BLaER1 treated with 17β-estradiol and CSF1 and Interleukin-3, amounts not matched to agents 10 nM and 100 nM (cell line): ENCODE results near the gene HES6.

ENCODE experiments used
- H3K27ac ChIP-seq, 11 experiments: shearing (Covaris generic); formaldehyde crosslinking; 2 replicates each; pipeline ENCODE4 v1.8.1; 2022
- H3K27me3 ChIP-seq, 11 experiments: shearing (Covaris generic); formaldehyde crosslinking; 2 replicates each; pipeline ENCODE4 v1.8.1; 2022
- H3K36me3 ChIP-seq, 11 experiments: shearing (Covaris generic); formaldehyde crosslinking; 2 replicates each; pipeline ENCODE4 v1.8.1; 2022
- H3K4me1 ChIP-seq, 10 experiments: shearing (Covaris generic); formaldehyde crosslinking; 2 replicates each; pipeline ENCODE4 v1.8.1; 2022
- H3K4me2 ChIP-seq, 11 experiments: shearing (Covaris generic); formaldehyde crosslinking; 2 replicates each; pipeline ENCODE4 v1.8.1; 2022
- H3K4me3 ChIP-seq, 10 experiments: shearing (Covaris generic); formaldehyde crosslinking; 2 replicates each; pipeline ENCODE4 v1.8.1; 2022
- H3K9ac ChIP-seq, 11 experiments: shearing (Covaris generic); formaldehyde crosslinking; 2 replicates each; pipeline ENCODE4 v1.8.1; 2022
- H3K9me3 ChIP-seq, 11 experiments: shearing (Covaris generic); formaldehyde crosslinking; replicated peaks in 1 of 11; 2 replicates each; pipeline ENCODE4 v1.8.1; 2022
- H4K20me1 ChIP-seq, 11 experiments: shearing (Covaris generic); formaldehyde crosslinking; 2 replicates each; pipeline ENCODE4 v1.8.1; 2022
- Cebpa-rat ChIP-seq, 11 experiments: shearing (Covaris generic); IDR thresholded peaks; 2 replicates each; pipeline ENCODE4 v1.8.1; 2022

HES6 gene

DNA sequence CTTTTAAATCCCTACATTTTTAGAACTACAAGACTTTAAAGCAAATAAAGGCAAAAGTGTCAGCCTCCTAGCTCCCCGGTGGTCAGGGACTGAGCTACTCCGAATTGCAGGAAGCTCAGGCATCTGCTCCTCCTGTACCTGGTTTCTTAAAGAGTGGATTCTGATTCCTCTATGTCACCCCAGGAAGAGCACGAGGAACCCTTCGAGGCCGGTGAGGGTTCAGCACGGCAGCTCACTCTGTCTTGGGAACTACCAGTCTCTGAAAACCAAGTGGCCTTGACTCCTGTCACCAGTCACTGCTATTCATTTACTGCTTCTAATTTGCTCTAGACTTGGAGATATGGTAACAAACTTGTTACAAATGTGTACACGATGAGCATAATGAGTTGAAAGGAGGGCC, 46.3 kb upstream of the HES6 start:
- Histone ChIP-seq H3K9me3 (peaks cover 0 to 3% (median 0%) of the 10 kb centered on the region in 11 experiments; a peak in 2 of 22 replicates), H4K20me1 (peaks cover 14 to 73% (median 63%) of the 10 kb centered on the region in 11 experiments; a peak in 21 of 22 replicates), H3K27ac (peak overlapping the region in 7 of 11 experiments; percentile 4 to 96 (median 15); a peak in 7 of 22 replicates), H3K27me3 (no peaks in the 10 kb centered on the region), H3K4me3 (peak overlapping the region in 1 of 10 experiments; percentile 97; a peak in 1 of 20 replicates), H3K4me1 (peaks cover 63 to 87% (median 84%) of the 10 kb centered on the region in 10 experiments), H3K4me2 (peak overlapping the region; percentile 86 to 99 (median 96)), H3K9ac (peak overlapping the region in 10 of 11 experiments; percentile 85 to 98 (median 92); a peak in 13 of 22 replicates), H3K36me3 (peaks cover 0 to 1% (median 0%) of the 10 kb centered on the region in 11 experiments; a peak in 1 of 22 replicates)
- TF ChIP-seq Cebpa-rat (IDR thresholded peaks at IDR 0.05), result no peak

DNA sequence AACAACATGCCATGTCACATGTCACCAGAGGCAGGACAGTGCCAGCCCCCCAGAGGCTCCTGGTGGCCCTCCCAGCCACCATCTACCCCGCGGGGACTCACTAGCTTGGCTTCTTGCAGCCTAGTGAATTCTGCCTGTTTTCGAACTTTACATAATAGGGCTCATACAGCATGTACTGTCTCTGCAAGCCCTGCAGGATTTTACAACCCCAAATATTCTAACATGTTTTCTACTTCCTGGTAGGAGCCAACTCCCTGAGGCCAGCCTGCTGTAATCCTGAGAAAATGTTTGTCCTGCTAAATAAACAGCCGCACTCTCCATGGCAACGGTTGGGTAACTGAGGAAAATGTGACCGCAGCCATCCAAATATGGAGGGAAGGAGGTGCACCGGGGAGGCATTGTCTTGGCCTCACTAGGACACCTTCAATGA, 45.8 kb upstream of the HES6 start:
- H3K27ac ChIP-seq, result peak overlapping the region in 5 of 11 experiments; percentile 10 to 96 (median 24); a peak in 3 of 22 replicates
- peaks cover 0 to 7% (median 0%) of the 10 kb centered on the region in 11 experiments; a peak in 7 of 22 replicates for H3K9me3 ChIP-seq
- peak overlapping the region in 4 of 11 experiments; percentile 85 to 93 (median 91); a peak in 4 of 22 replicates for H3K9ac ChIP-seq
- peaks cover 0 to 6% (median 0%) of the 10 kb centered on the region in 11 experiments; a peak in 2 of 22 replicates for H3K36me3 ChIP-seq
- no peaks in the 10 kb centered on the region for H3K27me3 ChIP-seq
- no peak overlapping the region for H3K4me3 ChIP-seq
- TF ChIP-seq Cebpa-rat (IDR thresholded peaks at IDR 0.05), result no peak
- peaks cover 63 to 87% (median 85%) of the 10 kb centered on the region in 10 experiments for H3K4me1 ChIP-seq
- H4K20me1 ChIP-seq, result peaks cover 14 to 78% (median 63%) of the 10 kb centered on the region in 11 experiments; a peak in 21 of 22 replicates
- peak overlapping the region; percentile 86 to 99 (median 96); a peak in 20 of 22 replicates for H3K4me2 ChIP-seq

DNA sequence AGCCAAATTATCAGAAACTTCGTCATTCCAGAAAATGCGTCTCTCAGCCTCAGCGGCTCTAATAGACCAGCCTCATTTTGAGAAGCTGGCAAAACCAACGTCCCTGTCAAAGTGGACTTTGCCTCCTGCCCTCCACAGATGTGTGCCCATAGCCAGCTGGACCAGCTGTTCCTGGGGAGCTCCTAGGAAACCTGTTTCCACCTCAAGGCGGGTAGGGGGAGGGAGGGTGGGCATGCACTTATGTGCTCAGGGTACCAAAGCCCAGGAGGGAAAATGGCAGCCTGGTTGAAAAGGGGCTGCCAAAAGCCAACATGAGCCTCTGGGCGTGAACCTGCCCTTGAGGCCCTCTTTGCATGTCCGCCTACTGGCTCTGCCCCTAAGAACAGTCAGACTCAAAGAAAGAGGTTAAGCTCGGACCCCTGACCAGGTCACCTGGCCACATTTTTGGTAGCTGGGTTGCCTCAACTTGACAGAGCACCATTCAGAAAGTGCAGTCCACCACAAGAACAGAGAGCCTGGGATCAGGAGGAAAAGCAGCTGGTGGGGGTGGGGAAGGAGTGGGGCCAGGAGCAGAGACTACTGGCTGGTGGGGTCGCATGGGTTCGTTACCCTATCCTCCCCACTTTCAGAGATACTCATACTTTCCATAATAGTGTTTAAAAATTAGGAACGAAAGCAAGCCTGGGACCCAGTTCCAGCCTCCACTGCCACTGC, 45.1 kb upstream of the HES6 start:
- no peak overlapping the region for H3K27ac ChIP-seq
- H3K27me3 ChIP-seq, result no peaks in the 10 kb centered on the region
- peaks cover 0 to 14% (median 4%) of the 10 kb centered on the region in 11 experiments; a peak in 14 of 22 replicates for H3K9me3 ChIP-seq
- H3K9ac ChIP-seq, result no peak overlapping the region
- H3K36me3 ChIP-seq, result peaks cover 0 to 13% (median 2%) of the 10 kb centered on the region in 11 experiments; a peak in 7 of 22 replicates
- peaks cover 15 to 85% (median 68%) of the 10 kb centered on the region in 11 experiments; a peak in 21 of 22 replicates for H4K20me1 ChIP-seq
- peak overlapping the region in 10 of 11 experiments; percentile 86 to 99 (median 96); a peak in 16 of 22 replicates for H3K4me2 ChIP-seq
- H3K4me3 ChIP-seq, result no peak overlapping the region
- TF ChIP-seq Cebpa-rat (IDR thresholded peaks at IDR 0.05), result no peak
- peaks cover 60 to 87% (median 83%) of the 10 kb centered on the region in 10 experiments for H3K4me1 ChIP-seq

DNA sequence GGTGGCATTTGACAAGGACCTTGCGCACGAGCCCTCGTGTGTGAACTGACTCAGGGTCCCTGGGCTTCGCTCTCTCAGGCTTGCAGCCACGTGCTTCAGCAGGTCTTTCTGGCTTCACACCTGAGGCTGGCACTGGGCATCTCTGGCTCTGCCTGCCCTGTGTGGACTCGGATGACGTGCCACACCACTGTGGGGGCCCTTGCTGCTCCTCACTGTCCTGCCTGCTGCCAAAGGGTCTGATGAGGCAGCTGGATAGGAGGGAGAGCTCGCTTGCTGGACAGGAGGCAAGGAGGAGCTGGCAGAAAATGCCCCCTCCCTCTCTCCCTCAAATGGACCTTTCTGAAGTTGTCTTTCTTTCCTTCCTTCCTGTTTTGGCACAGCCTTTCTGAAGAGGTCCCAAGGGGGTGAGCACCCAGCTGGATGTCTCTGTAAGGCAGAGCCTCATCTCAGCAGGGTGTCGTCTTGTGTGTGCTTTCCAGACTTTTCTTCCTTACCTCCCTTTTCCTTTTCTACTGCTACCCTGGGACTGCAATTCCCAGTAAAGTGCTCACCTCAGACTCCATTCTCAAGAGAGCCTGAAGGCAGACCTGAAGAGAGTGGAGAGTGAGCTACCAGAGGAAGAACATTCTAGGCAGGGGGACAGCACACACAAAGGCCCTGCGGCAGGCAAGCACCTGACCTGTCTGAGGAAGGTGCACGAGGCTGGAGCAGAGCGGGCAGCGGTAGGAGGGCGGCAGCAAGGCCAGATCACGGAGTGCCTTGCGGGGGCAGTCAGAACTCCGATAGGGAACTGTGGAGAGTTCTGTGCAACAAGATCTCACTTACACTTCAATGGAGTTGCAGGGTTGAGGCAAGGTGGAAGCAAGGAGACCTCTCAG, 43.3 kb upstream of the HES6 start:
- H3K4me3 ChIP-seq, result peak overlapping the region in 5 of 10 experiments; percentile 1 to 16 (median 4); a peak in 2 of 20 replicates
- peaks cover 0 to 24% (median 13%) of the 10 kb centered on the region in 11 experiments; a peak in 15 of 22 replicates for H3K9me3 ChIP-seq
- peaks cover 30 to 100% (median 86%) of the 10 kb centered on the region in 11 experiments; a peak in 21 of 22 replicates for H4K20me1 ChIP-seq
- H3K36me3 ChIP-seq, result peaks cover 0 to 22% (median 10%) of the 10 kb centered on the region in 11 experiments; a peak in 13 of 22 replicates
- TF ChIP-seq Cebpa-rat (IDR thresholded peaks at IDR 0.05), result no peak
- H3K27ac ChIP-seq, result peak overlapping the region in 4 of 11 experiments; percentile 38 to 58 (median 46); a peak in 6 of 22 replicates
- no peaks in the 10 kb centered on the region for H3K27me3 ChIP-seq
- peak overlapping the region in 8 of 11 experiments; percentile 6 to 50 (median 35); a peak in 11 of 22 replicates for H3K9ac ChIP-seq
- peak overlapping the region; percentile 55 to 95 (median 80) for H3K4me2 ChIP-seq
- peaks cover 52 to 96% (median 90%) of the 10 kb centered on the region in 10 experiments for H3K4me1 ChIP-seq

DNA sequence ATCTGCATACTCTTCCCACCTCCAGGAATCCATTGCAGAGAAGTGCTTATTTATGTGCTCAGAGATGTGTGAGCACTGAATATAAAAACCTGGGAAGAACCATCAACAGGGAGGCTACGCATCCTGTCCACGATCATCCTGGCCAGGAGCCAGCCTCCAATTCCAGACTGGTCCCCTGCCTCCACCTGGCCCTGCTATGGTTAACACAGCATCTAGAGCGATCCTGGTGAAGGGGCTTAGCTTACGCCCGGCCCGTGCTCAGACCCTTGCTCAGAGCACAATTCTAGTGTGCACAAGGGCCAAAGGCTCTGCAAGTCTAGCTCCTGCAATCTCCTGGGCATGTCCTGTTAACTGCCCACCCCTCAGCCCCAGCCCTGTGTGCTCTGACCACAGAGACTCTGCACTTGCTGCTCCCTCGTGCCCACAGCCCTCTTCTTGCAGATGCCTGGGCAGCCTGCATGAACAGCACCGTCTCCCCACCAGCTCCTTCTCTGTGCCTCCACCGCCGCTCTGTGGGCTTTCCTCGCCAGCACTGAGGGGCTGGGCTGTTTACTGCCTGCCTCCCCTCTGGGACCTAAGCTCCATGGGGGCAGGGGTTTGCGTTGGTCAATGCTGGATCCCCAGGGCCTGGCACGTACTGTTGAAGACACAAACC, 42.1 kb upstream of the HES6 start:
- peaks cover 30 to 100% (median 85%) of the 10 kb centered on the region in 11 experiments; a peak in 20 of 22 replicates for H4K20me1 ChIP-seq
- no peak overlapping the region for H3K4me3 ChIP-seq
- H3K36me3 ChIP-seq, result peaks cover 8 to 33% (median 21%) of the 10 kb centered on the region in 11 experiments
- peak overlapping the region in 2 of 11 experiments; percentile 7 to 36; a peak in 1 of 22 replicates for H3K9ac ChIP-seq
- H3K27ac ChIP-seq, result peak overlapping the region in 2 of 11 experiments; percentile 53 to 58; a peak in 4 of 22 replicates
- no peaks in the 10 kb centered on the region for H3K27me3 ChIP-seq
- H3K4me1 ChIP-seq, result peaks cover 41 to 90% (median 79%) of the 10 kb centered on the region in 10 experiments
- H3K4me2 ChIP-seq, result peak overlapping the region in 10 of 11 experiments; percentile 1 to 95 (median 82); a peak in 19 of 22 replicates
- peaks cover 0 to 24% (median 13%) of the 10 kb centered on the region in 11 experiments; a peak in 15 of 22 replicates for H3K9me3 ChIP-seq
- no peak for TF ChIP-seq Cebpa-rat (IDR thresholded peaks at IDR 0.05)

DNA sequence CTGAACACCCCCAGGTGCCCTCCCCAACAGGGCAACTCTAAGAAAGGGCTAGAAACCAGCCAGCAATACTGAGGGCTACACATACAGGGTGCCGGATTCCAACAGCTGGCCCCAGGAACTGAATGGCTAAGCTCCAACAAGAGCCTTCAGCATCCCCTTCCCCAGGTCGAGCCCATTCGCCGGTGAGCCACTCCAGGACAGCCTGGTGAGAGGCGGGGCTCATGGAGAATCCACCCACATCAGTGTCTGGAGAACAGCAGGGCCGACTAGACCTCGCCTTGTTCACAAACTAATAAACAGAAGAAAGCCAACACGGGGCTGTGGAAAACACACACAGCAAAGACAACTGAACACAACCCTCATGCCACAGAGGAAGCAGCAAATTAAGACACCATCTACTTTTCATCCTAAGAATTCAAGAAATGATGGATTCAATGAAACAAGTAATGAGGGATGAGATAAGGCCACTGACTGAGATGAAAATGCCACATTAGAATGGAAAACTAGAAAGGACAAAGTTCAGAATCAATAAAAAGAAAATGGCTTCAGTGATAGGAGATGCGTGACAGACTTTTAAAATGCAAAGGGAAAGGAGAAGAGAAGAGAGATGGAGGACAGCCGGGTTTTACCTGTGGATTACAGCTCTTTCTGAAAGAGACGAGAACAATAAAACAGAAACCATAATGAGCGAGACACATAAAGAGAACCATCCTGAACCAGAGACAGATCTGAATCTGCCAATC, 40.4 kb upstream of the HES6 start:
- peaks cover 25 to 73% (median 62%) of the 10 kb centered on the region in 10 experiments for H3K4me1 ChIP-seq
- H3K27ac ChIP-seq, result peak overlapping the region in 4 of 11 experiments; percentile 15 to 36 (median 16); a peak in 4 of 22 replicates
- no peak overlapping the region for H3K4me3 ChIP-seq
- peaks cover 25 to 50% (median 38%) of the 10 kb centered on the region in 11 experiments for H3K36me3 ChIP-seq
- TF ChIP-seq Cebpa-rat (IDR thresholded peaks at IDR 0.05), result no peak
- H4K20me1 ChIP-seq, result peaks cover 30 to 99% (median 69%) of the 10 kb centered on the region in 11 experiments; a peak in 21 of 22 replicates
- H3K4me2 ChIP-seq, result peak overlapping the region in 8 of 11 experiments; percentile 43 to 83 (median 74); a peak in 15 of 22 replicates
- H3K9ac ChIP-seq, result no peak overlapping the region
- peaks cover 0 to 24% (median 13%) of the 10 kb centered on the region in 11 experiments; a peak in 15 of 22 replicates for H3K9me3 ChIP-seq
- no peaks in the 10 kb centered on the region for H3K27me3 ChIP-seq

DNA sequence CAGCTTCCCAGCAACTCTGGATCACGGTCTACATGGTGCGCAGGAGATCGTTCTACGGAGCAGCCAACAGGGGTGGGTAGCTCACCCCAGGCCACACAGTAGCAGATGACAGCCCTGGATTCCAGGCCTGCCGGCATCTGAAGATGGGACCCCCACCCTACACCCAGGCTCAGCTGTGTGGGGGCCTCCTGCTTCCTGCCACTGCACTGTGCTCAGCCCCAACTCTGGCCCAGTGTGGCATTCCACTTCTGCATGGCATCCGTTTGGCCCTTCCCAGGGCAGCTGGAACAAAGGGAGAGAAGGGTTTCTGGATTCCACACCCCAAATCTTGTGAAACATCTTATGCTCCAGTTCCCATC, 39.5 kb upstream of the HES6 start:
- Histone ChIP-seq H3K4me3 (no peak overlapping the region), H3K4me1 (peaks cover 25 to 65% (median 55%) of the 10 kb centered on the region in 10 experiments), H3K27me3 (no peaks in the 10 kb centered on the region), H3K27ac (peak overlapping the region in 5 of 11 experiments; percentile 6 to 36 (median 15); a peak in 5 of 22 replicates), H4K20me1 (peaks cover 30 to 99% (median 62%) of the 10 kb centered on the region in 11 experiments; a peak in 21 of 22 replicates), H3K9me3 (peaks cover 0 to 24% (median 13%) of the 10 kb centered on the region in 11 experiments; a peak in 15 of 22 replicates), H3K36me3 (peaks cover 35 to 60% (median 48%) of the 10 kb centered on the region in 11 experiments), H3K9ac (no peak overlapping the region), H3K4me2 (peak overlapping the region in 8 of 11 experiments; percentile 43 to 79 (median 70); a peak in 16 of 22 replicates)
- TF ChIP-seq Cebpa-rat (IDR thresholded peaks at IDR 0.05), result no peak
